K562 (cell line): Measurements from ENCODE around the gene CMPK1. TPM values are rescaled to one million over a fixed set of nuclear protein-coding genes. Genes with fewer than 3 reads are reported as not detected.
A peak's percentile ranks its signal among the peaks of the same experiment; 100 is the strongest.

ENCODE experiments used
- ARID1B ChIP-seq: fragments of 450-650 bp; IDR thresholded peaks from 2 replicates; pipeline ENCODE4 v1.6.1; 2016; ENCODE audit warnings: antibody characterized with exemption, mild to moderate bottlenecking, inconsistent platforms
- CCNT2 ChIP-seq: IDR thresholded peaks from 2 replicates; pipeline ENCODE4 v1.6.1; 2011; ENCODE audit warnings: borderline replicate concordance, low read depth, mild to moderate bottlenecking, moderate library complexity, mixed read lengths, low read length; ENCODE audit not compliant: insufficient read length; ENCODE audit errors: extremely low read depth
- DIDO1 ChIP-seq: fragments of 450-650 bp; IDR thresholded peaks from 2 replicates; pipeline ENCODE4 v1.6.1; 2016; ENCODE audit warnings: low read depth, missing biosample characterization, missing genetic modification characterization
- FIP1L1 ChIP-seq: fragments of 200-400 bp; formaldehyde crosslinking; IDR thresholded peaks from 2 replicates; pipeline ENCODE4 v1.6.1; 2018; ENCODE audit warnings: mild to moderate bottlenecking, low read depth, low read length; ENCODE audit not compliant: poor library complexity, severe bottlenecking
- GTF2B ChIP-seq: IDR thresholded peaks from 2 replicates; pipeline ENCODE4 v1.6.1; 2011; ENCODE audit not compliant: insufficient read length; ENCODE audit errors: extremely low read depth
- LARP7 ChIP-seq: fragments of 450-650 bp; IDR thresholded peaks from 2 replicates; pipeline ENCODE4 v1.6.1; 2016
- MEF2A ChIP-seq: IDR thresholded peaks from 2 replicates; pipeline ENCODE4 v1.6.1; 2011; ENCODE audit warnings: low read depth, mild to moderate bottlenecking, low read length, moderate library complexity; ENCODE audit not compliant: control insufficient read depth
- NFXL1 ChIP-seq: fragments of 450-650 bp; formaldehyde crosslinking; IDR thresholded peaks from 2 replicates; pipeline ENCODE4 v1.4.0; 2021; ENCODE audit warnings: mild to moderate bottlenecking
- NR2C2 ChIP-seq, 2 experiments: fragments of 200-800 bp in 1 of 2; sonication (Bioruptor generic) in 1 of 2; sonication (generic) in 1 of 2; formaldehyde crosslinking in 1 of 2; IDR thresholded peaks; 2 replicates each; pipeline versions ENCODE4 v1.6.1 to v1.8.0; 2016 to 2022; ENCODE audit warnings: mild to moderate bottlenecking in 1 of 2, missing compliant biosample characterization in 1 of 2, missing genetic modification characterization in 1 of 2, missing genetic modification reagents in 1 of 2
- PRMT5 ChIP-seq: sonication (generic); formaldehyde crosslinking; IDR thresholded peaks from 2 replicates; pipeline ENCODE4 v1.5.0; 2020; ENCODE audit warnings: missing genetic modification reagents
- RCOR1 ChIP-seq, 2 experiments: IDR thresholded peaks; 2 replicates each; pipeline ENCODE4 v1.6.1; 2012; ENCODE audit warnings: low read depth in 2 of 2, low read length in 2 of 2, borderline replicate concordance in 1 of 2, improper control_type of control experiment in 1 of 2
- SNRNP70 ChIP-seq: fragments of 200-400 bp; formaldehyde crosslinking; optimal IDR thresholded peaks from 2 replicates; pipeline ENCODE3; 2017; ENCODE audit warnings: low read depth, low read length
- SRSF1 ChIP-seq: fragments of 200-400 bp; formaldehyde crosslinking; IDR thresholded peaks from 2 replicates; pipeline ENCODE4 v1.6.1; 2017; ENCODE audit warnings: mild to moderate bottlenecking, low read depth, low read length, moderate library complexity
- ZFP30 ChIP-seq: fragments of 250-450 bp; sonication (Bioruptor Pico); IDR thresholded peaks from 2 replicates; pipeline ENCODE4 v1.8.0; 2022; ENCODE audit warnings: moderate library complexity, mild to moderate bottlenecking, inconsistent platforms, borderline replicate concordance
- ZKSCAN1 ChIP-seq: fragments of 150-350 bp; IDR thresholded peaks from 2 replicates; pipeline ENCODE4 v1.6.1; 2016; ENCODE audit warnings: low read depth, low read length
- ZNF232 ChIP-seq: sonication (generic); formaldehyde crosslinking; IDR thresholded peaks from 2 replicates; pipeline ENCODE4 v1.8.0; 2022; ENCODE audit warnings: mild to moderate bottlenecking, missing genetic modification reagents
- ZNF449 ChIP-seq: fragments of 250-450 bp; sonication (Bioruptor Pico); IDR thresholded peaks from 2 replicates; pipeline ENCODE4 v1.8.0; 2022; ENCODE audit warnings: moderate library complexity, mild to moderate bottlenecking, inconsistent platforms
- ZSCAN32 ChIP-seq: fragments of 450-650 bp; formaldehyde crosslinking; IDR thresholded peaks from 2 replicates; pipeline ENCODE4 v1.4.0; 2020; ENCODE audit warnings: mild to moderate bottlenecking, moderate library complexity
- polyA plus RNA-seq, 8 experiments: library from polyadenylated mRNA; depleted of rRNA in 4 of 8; stranded (reverse) in 5 of 8; unstranded in 3 of 8; fragments of >200 nt; fragmentation: Nextera tagmentation in 2 of 8; fragmentation: Illumina TruSeq in 1 of 8; extraction: Ambion mirVana in 2 of 8; extraction: Trizol in 1 of 8; gene quantifications; 2 replicates each; pipeline versions ENCODE4 v1.2.1 to v1.2.3, GENCODE V29; 2011 to 2014; ENCODE audit warnings: inconsistent platforms in 1 of 8, missing spikeins in 1 of 8
- total RNA-seq, 7 experiments: library from RNA; depleted of rRNA in 6 of 7; stranded (reverse); fragments of >200 nt in 6 of 7; fragmentation: Illumina TruSeq in 2 of 7; extraction: Trizol in 2 of 7; gene quantifications; 2 replicates each; pipeline versions ENCODE4 v1.2.1 to v1.2.3, GENCODE V29; 2011 to 2021; ENCODE audit warnings: low replicate concordance in 1 of 7
- TF ChIP-seq, protein P1 (sequence below): sonication (generic); formaldehyde crosslinking; IDR thresholded peaks from 2 replicates; pipeline ENCODE4 v1.8.0; 2022; ENCODE audit warnings: mild to moderate bottlenecking, missing genetic modification reagents
- TF ChIP-seq, protein P2 (sequence below): IDR thresholded peaks from 2 replicates; pipeline ENCODE4 v1.6.1; 2016; ENCODE audit warnings: missing genetic modification characterization, missing compliant biosample characterization
- TF ChIP-seq, protein P3 (sequence below): fragments of 200-800 bp; sonication (Bioruptor generic); IDR thresholded peaks from 2 replicates; pipeline ENCODE4 v1.6.1; 2017; ENCODE audit warnings: missing genetic modification characterization, missing compliant biosample characterization

Gene CMPK1
- total and polyA plus RNA-seq, 9 of the 15 experiments (the other 6 are each of a cell fraction or from before 2014, with no cell fraction given) = 54.5 to 197 (median 116) TPM

DNA sequence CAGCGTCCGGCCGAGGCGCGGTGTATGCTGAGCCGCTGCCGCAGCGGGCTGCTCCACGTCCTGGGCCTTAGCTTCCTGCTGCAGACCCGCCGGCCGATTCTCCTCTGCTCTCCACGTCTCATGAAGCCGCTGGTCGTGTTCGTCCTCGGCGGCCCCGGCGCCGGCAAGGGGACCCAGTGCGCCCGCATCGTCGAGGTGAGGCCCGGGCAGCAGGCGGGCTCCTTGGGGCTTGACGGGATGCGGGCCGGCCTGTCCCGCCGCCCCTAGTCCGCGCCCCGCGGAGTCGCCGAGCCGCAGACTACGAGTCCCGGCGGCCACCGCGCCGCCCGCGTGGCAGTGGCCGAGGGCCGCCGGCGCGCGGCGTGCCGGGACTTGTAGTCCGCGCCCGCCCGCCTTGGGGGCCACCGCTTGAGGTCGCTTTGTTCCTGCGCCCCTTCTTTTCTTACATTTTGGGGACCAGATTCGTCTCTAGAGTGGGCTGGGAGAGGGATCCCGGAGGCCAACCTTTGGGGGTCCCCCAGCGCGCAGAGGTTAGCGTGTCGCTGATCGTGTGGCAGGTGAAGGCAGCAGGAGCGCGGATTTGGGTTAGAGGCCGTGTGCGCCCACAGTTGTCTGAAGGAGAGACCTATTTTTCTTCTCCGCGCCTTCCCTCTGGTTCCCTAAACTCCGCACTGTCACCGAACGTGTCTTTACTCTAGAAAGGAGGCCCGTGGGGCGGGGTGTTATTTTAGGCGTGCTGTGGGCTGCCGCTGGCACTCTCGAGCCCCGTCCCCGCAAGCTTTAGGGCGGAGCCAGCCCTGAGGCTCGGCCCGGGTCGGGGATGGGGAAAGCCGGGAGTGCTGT, 553 bp downstream of the CMPK1 start (continued):
- TF ChIP-seq ZKSCAN1 (peak; percentile 12; the same call in 1 of the 2 replicates), NFXL1 (CRISPR knock-in tag) (no peak), SRSF1 (no peak), GTF2B (no peak), ZNF449 (no peak), SNRNP70 (no peak), MEF2A (0 out of 2 replicates have a peak, but pooled peaks have one; percentile 4), PRMT5 (no peak), ZNF232 (CRISPR knock-in tag) (peak; percentile 71; the same call in 1 of the 2 replicates), FIP1L1 (peak; percentile 88), LARP7 (no peak), ZSCAN32 (CRISPR knock-in tag) (no peak), CCNT2 (peak; percentile 63), DIDO1 (tag) (no peak), NR2C2 (CRISPR knock-in tag; IDR thresholded peaks at IDR 0.05) (no peak), NR2C2 (tag; IDR thresholded peaks at IDR 0.05) (peak; percentile 91), ARID1B (no peak), ZFP30 (CRISPR knock-in tag) (no peak), RCOR1 (IDR thresholded peaks at IDR 0.05; ENCODE audit: borderline replicate concordance in 1 of 2, low read depth in 2 of 2, low read length in 2 of 2) (no peak; a peak in 1 of 4 replicates)
- TF ChIP-seq, protein P1, sequence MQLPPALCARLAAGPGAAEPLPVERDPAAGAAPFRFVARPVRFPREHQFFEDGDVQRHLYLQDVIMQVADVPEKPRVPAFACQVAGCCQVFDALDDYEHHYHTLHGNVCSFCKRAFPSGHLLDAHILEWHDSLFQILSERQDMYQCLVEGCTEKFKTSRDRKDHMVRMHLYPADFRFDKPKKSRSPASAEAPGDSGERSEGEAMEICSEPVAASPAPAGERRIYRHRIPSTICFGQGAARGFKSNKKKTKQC (CRISPR knock-in tag) = peak; percentile 84; the same call in 1 of the 2 replicates
- TF ChIP-seq, protein P2, sequence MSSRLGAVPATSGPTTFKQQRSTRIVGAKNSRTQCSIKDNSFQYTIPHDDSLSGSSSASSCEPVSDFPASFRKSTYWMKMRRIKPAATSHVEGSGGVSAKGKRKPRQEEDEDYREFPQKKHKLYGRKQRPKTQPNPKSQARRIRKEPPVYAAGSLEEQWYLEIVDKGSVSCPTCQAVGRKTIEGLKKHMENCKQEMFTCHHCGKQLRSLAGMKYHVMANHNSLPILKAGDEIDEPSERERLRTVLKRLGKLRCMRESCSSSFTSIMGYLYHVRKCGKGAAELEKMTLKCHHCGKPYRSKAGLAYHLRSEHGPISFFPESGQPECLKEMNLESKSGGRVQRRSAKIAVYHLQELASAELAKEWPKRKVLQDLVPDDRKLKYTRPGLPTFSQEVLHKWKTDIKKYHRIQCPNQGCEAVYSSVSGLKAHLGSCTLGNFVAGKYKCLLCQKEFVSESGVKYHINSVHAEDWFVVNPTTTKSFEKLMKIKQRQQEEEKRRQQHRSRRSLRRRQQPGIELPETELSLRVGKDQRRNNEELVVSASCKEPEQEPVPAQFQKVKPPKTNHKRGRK = no peak
- TF ChIP-seq, protein P3, sequence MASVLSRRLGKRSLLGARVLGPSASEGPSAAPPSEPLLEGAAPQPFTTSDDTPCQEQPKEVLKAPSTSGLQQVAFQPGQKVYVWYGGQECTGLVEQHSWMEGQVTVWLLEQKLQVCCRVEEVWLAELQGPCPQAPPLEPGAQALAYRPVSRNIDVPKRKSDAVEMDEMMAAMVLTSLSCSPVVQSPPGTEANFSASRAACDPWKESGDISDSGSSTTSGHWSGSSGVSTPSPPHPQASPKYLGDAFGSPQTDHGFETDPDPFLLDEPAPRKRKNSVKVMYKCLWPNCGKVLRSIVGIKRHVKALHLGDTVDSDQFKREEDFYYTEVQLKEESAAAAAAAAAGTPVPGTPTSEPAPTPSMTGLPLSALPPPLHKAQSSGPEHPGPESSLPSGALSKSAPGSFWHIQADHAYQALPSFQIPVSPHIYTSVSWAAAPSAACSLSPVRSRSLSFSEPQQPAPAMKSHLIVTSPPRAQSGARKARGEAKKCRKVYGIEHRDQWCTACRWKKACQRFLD (CRISPR knock-in tag) = peak; percentile 76; the same call in 1 of the 2 replicates
